NB4 (cell line): ENCODE data around the gene ARL13B.
"Not testable (repeated sequence)": the region's sequence is repeated elsewhere in the genome, so short reads cannot be mapped to it uniquely, and the experiment has no call there.

Experiments
- DNase-seq: peaks from one replicate; pipeline ENCODE4 v3.0.0; 2010; ENCODE audit warnings: low read depth
- H3K4me3 ChIP-seq: one replicate; pipeline ENCODE4 v1.5.1; 2011; ENCODE audit warnings: mild to moderate bottlenecking, low read depth, low read length, moderate library complexity
- MYC ChIP-seq: IDR thresholded peaks from 2 replicates; pipeline ENCODE4 v1.6.1; 2011; ENCODE audit warnings: low read depth, low read length
- POLR2A ChIP-seq: IDR thresholded peaks from 2 replicates; pipeline ENCODE4 v1.6.1; 2011; ENCODE audit warnings: mild to moderate bottlenecking; ENCODE audit not compliant: insufficient read length; ENCODE audit errors: extremely low read depth
- TF ChIP-seq, protein P1 (sequence below): IDR thresholded peaks from one replicate; pipeline ENCODE4 v1.5.1; 2012; ENCODE audit warnings: low read depth, low read length
- TF ChIP-seq, protein P2 (sequence below): IDR thresholded peaks from 2 replicates; pipeline ENCODE4 v1.6.1; 2011; ENCODE audit warnings: low read depth, low read length

The ARL13B gene

DNA sequence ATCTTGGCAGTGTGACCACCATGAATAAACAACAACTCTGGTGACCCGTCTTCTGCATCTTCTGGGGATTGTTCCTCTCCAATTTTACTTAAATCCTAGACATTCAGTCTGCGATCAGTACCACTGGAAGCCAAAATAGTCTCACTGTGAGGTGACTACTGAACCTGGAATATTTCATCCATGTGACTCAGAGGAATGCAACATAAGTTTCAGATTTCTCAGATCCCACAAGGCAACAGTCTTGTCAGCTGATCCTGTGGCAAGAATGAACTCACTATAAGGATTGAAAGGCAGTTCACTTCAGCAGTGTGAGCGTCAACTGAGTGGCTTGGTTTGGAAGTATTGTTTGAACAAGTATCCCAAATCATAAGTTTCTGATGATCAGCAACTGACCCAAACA is 96.1 kb downstream of the ARL13B start:
- TF ChIP-seq, protein P1, sequence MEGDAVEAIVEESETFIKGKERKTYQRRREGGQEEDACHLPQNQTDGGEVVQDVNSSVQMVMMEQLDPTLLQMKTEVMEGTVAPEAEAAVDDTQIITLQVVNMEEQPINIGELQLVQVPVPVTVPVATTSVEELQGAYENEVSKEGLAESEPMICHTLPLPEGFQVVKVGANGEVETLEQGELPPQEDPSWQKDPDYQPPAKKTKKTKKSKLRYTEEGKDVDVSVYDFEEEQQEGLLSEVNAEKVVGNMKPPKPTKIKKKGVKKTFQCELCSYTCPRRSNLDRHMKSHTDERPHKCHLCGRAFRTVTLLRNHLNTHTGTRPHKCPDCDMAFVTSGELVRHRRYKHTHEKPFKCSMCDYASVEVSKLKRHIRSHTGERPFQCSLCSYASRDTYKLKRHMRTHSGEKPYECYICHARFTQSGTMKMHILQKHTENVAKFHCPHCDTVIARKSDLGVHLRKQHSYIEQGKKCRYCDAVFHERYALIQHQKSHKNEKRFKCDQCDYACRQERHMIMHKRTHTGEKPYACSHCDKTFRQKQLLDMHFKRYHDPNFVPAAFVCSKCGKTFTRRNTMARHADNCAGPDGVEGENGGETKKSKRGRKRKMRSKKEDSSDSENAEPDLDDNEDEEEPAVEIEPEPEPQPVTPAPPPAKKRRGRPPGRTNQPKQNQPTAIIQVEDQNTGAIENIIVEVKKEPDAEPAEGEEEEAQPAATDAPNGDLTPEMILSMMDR, result no peak
- TF ChIP-seq MYC (no peak), POLR2A (no peak)
- TF ChIP-seq, protein P2, sequence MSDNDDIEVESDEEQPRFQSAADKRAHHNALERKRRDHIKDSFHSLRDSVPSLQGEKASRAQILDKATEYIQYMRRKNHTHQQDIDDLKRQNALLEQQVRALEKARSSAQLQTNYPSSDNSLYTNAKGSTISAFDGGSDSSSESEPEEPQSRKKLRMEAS, result no peak
- DNase-seq, result no peak
- no peak overlapping the region for H3K4me3 ChIP-seq

DNA sequence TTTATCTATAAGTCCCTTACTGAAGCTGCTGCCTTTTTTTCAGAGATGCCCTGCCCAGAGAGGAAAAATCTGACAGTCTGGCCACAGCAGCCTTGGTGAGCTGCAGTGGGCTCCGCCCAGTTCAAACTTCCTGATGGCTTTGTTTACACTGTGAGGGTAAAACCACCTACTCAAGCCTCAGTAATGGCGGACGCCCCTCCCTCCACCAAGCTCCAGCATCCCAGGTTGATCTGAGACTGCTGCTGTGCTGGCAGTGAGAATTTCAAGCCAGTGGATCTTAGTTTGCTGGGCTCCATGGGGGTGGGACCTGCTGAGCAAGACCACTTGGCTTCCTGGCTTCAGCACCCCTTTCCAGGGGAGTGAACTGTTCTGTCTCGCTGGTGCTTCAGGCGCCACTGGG is 100.6 kb downstream of the ARL13B start:
- H3K4me3 ChIP-seq, DNase-seq: not testable (repeated sequence)

DNA sequence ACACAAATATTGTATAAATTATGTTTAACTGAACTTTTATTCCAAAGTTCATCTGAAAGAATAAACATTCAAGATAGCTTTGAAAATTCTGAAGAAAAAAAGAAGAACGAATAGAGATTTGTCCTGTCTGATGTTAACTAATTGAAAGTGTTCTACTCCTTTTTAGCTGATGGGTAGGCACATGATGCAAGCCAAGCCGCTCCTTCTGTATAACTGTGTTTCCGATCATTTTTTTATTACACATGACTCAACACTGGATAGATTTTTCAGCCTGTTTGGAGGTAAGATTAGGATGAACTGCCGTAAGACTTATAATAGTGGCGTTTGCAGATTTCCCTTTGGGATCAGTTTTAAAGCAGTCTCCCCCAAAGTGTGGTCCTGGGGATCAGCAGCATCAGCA is 101.9 kb downstream of the ARL13B start:
- TF ChIP-seq MYC (no peak), POLR2A (no peak)
- TF ChIP-seq, protein P1, result no peak
- TF ChIP-seq, protein P2, result no peak
- no peak for DNase-seq
- H3K4me3 ChIP-seq, result no peak overlapping the region

DNA sequence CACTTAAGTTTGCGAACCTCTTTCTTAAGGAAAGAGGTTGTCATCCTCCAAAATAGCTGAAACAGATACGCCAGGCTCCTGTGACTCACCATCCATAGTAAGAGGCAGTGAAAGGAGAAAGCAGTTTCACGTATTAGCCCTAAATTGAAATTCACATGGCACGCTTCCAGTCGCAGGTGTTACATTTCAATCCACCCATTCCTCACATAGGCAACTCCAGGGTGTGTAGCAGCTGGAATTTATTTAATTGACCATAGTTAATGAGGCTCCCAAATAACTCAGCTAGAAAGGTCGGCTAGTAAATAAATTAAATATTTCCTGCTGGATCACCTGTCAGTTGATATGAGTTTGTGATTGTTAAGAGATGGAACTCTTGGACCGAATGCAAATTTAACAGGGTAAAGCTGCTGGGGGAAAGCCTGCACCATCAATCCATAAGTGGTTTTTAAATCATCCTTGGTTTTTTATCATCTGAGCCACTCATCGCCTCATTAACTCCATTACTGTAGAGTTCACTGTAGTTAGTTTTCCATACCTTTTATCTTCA is 102.5 kb downstream of the ARL13B start:
- no peak overlapping the region for H3K4me3 ChIP-seq
- TF ChIP-seq MYC (no peak), POLR2A (no peak)
- TF ChIP-seq, protein P1, result no peak
- TF ChIP-seq, protein P2, result no peak
- no peak for DNase-seq

DNA sequence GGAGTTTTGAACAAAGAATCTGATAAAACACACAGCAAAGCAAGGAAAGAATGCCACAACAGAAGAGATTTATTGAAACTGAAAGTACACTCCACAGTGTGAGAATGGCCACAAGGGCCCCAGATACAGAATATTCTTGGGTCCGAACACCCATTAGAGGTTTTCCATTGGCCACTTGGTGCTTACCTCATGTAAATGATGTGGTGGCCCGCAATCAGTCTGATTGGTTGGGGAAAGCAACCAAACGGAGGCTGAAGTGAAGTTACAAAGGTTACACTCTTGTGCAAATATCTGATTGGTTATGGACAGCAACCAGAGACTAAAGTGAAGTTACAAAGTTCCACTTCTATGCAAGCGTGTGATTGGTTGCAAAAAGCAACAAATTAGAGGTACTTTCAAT is 103.3 kb downstream of the ARL13B start:
- TF ChIP-seq, protein P1, result no peak
- TF ChIP-seq, protein P2, result no peak
- TF ChIP-seq MYC, result no peak
- no peak for TF ChIP-seq POLR2A
- DNase-seq, result no peak
- H3K4me3 ChIP-seq, result no peak overlapping the region

DNA sequence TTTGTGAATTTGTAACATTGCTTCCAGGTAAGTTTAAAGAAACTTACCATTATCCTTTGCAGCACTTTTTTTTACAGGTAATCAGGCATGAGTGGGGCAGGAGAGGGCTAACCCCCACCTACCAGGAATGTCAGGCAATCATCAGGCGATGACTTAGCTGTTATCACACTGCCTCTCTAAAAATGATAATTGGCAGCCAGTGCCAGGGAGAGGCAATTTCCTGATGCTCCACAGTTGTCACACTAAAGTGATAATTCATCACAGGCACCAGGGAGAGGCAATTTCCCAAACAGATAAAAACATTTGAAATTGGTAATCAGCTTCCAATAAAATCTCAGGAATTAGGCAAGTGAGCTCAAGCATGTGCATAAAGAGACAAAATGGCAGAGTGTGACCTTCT is 109.2 kb downstream of the ARL13B start:
- no peak overlapping the region for H3K4me3 ChIP-seq
- DNase-seq, result no peak
- TF ChIP-seq MYC (no peak), POLR2A (no peak)
- TF ChIP-seq, protein P2, result no peak
- TF ChIP-seq, protein P1, result no peak
